Tibial nerve (tissue), 4 donors: Measurements from ENCODE around the gene ARHGEF37. TPM values are rescaled to one million over a fixed set of nuclear protein-coding genes. Genes with fewer than 3 reads are reported as not detected.

ENCODE experiments used
- DNase-seq, 2 donors: peaks; one replicate each; pipeline ENCODE4 v3.0.0-alpha.2; 2019; ENCODE audit warnings: low spot score in 2 of 2
- H3K27ac ChIP-seq, 4 donors: fragments of 200-600 bp; sonication (generic) in 3 of 4; one replicate each; pipeline ENCODE4 v1.5.1; 2017 to 2019; ENCODE audit warnings: mild to moderate bottlenecking in 1 of 4
- H3K27me3 ChIP-seq, 2 donors: fragments of 200-600 bp; sonication (generic) in 1 of 2; one replicate each; pipeline versions ENCODE4 v1.5.1 to v1.6.0; 2017 to 2019
- H3K36me3 ChIP-seq, 3 donors: fragments of 200-600 bp; sonication (generic); one replicate each; pipeline ENCODE4 v1.5.1; 2018 to 2019
- H3K4me1 ChIP-seq, 4 donors: fragments of 200-600 bp; sonication (generic) in 3 of 4; one replicate each; pipeline ENCODE4 v1.5.1; 2017 to 2019
- H3K4me3 ChIP-seq, 4 donors: fragments of 200-600 bp; sonication (generic) in 3 of 4; one replicate each; pipeline ENCODE4 v1.5.1; 2017 to 2019; ENCODE audit warnings: mild to moderate bottlenecking in 1 of 4, moderate library complexity in 1 of 4
- H3K9me3 ChIP-seq, 4 donors: fragments of 200-600 bp; sonication (generic) in 3 of 4; one replicate each; pipeline ENCODE4 v1.5.1; 2017 to 2019
- CTCF ChIP-seq, 5 experiments: fragments of 200-600 bp in 3 of 5; fragments of 450-650 bp in 2 of 5; sonication (generic) in 3 of 5; IDR thresholded peaks; one replicate each; pipeline ENCODE4 v1.5.1; 2016 to 2019; ENCODE audit warnings: antibody characterized with exemption in 5 of 5, mild to moderate bottlenecking in 3 of 5, moderate library complexity in 2 of 5
- EP300 ChIP-seq, 2 donors: sonication (generic); formaldehyde crosslinking; IDR thresholded peaks; one replicate each; pipeline ENCODE4 v1.6.1; 2017; ENCODE audit warnings: antibody characterized with exemption in 2 of 2, mild to moderate bottlenecking in 1 of 2
- POLR2A ChIP-seq, 2 donors: fragments of 450-650 bp; IDR thresholded peaks; one replicate each; pipeline ENCODE4 v1.6.1; 2017; ENCODE audit warnings: antibody characterized with exemption in 2 of 2, mild to moderate bottlenecking in 2 of 2, moderate library complexity in 2 of 2
- WGBS, 2 donors: methylation state at CpG; one replicate each; pipeline ENCODE4 v1.1.5; 2018; 5-methylcytosine and 5-hydroxymethylcytosine counted together
- total RNA-seq, 4 donors: library from RNA; depleted of rRNA; stranded (reverse); fragments of >200 nt; gene quantifications; one replicate each; pipeline ENCODE4 v1.1.0, GENCODE V29; 2016

ARHGEF37 gene
- total RNA-seq, 4 donors from 2014 or later: 28.8 to 73.7 (median 62.7) TPM

- WGBS, 2 donors: 82 to 84% methylated on average over 5 of the region's 5 CpGs
- peak overlapping the region in 2 of 4 donors; percentile 49 to 68 for H3K27ac ChIP-seq
- H3K9me3 ChIP-seq: no peaks in the 10 kb centered on the region
- peaks cover 0 to 88% (median 0%) of the 10 kb centered on the region in 3 donors for H3K36me3 ChIP-seq
- H3K4me1 ChIP-seq: peaks cover 0 to 13% (median 6%) of the 10 kb centered on the region in 4 donors
- H3K27me3 ChIP-seq: no peaks in the 10 kb centered on the region
- H3K4me3 ChIP-seq: no peak overlapping the region
- DNase-seq: no peak
- TF ChIP-seq EP300 (IDR thresholded peaks at IDR 0.05) (no peak), CTCF (IDR thresholded peaks at IDR 0.05) (no peak), POLR2A (IDR thresholded peaks at IDR 0.05) (no peak)
Observed at GRCh38 chr5:149605354-149605997, 24.2 kb downstream of the ARHGEF37 start.

DNA sequence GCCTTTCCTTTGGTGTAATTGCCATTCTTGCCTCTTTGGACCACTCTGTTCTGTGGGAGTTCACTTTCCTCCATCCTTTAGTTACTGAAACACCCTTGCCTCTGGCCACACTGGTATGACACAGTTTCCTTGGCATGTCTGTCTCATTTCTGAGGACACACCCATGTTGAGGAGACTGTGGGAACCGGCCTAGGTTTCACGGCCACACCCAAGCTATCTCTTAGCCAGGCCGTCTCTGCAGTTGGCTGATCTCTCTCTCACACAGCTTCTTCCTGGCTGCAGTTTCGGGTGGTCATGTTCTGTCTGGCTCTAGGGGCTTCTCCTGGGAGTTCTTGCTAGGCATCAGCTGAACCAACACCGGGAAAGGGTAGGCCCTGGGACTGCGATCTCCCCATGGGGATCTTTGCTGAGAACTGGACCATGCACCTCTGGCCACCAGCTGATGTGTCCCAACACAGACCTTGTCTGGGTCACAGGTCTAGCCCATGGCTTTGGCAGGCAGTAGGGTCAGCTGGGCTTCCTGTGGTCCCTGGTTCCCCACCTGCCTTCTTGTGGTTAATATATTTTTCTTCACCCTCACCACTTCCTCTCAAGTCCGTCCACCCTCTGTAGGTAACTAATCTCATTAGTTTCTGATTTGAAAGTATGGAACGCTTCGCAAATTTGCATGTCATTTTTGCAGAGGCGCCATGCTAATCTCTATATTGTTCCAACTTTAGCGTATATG is 24.9 kb downstream of the ARHGEF37 start:
- Histone ChIP-seq H3K27me3 (no peaks in the 10 kb centered on the region), H3K36me3 (peaks cover 0 to 88% (median 0%) of the 10 kb centered on the region in 3 donors), H3K27ac (peak overlapping the region in 2 of 4 donors; percentile 49 to 68), H3K4me3 (no peak overlapping the region), H3K4me1 (peaks cover 0 to 16% (median 8%) of the 10 kb centered on the region in 4 donors), H3K9me3 (no peaks in the 10 kb centered on the region)
- WGBS, 2 donors: 78 to 82% methylated on average over 11 of the region's 11 CpGs
- TF ChIP-seq CTCF (IDR thresholded peaks at IDR 0.05) (no peak), EP300 (IDR thresholded peaks at IDR 0.05) (peak in 1 of 2 donors; percentile 34)
- no peak for DNase-seq

- peaks cover 0 to 82% (median 0%) of the 10 kb centered on the region in 3 donors for H3K36me3 ChIP-seq
- no peak for DNase-seq
- WGBS, 2 donors: 90 to 91% methylated on average over 4 of the region's 4 CpGs
- no peak overlapping the region for H3K4me3 ChIP-seq
- peak overlapping the region in 2 of 4 donors; percentile 41 to 42 for H3K27ac ChIP-seq
- peaks cover 0 to 20% (median 8%) of the 10 kb centered on the region in 4 donors for H3K4me1 ChIP-seq
- H3K27me3 ChIP-seq: no peaks in the 10 kb centered on the region
- TF ChIP-seq EP300 (IDR thresholded peaks at IDR 0.05): no peak
- TF ChIP-seq POLR2A (IDR thresholded peaks at IDR 0.05): no peak
- TF ChIP-seq CTCF (IDR thresholded peaks at IDR 0.05): no peak
- no peaks in the 10 kb centered on the region for H3K9me3 ChIP-seq
Observed at GRCh38 chr5:149608936-149609545, 27.7 kb downstream of the ARHGEF37 start.

DNA sequence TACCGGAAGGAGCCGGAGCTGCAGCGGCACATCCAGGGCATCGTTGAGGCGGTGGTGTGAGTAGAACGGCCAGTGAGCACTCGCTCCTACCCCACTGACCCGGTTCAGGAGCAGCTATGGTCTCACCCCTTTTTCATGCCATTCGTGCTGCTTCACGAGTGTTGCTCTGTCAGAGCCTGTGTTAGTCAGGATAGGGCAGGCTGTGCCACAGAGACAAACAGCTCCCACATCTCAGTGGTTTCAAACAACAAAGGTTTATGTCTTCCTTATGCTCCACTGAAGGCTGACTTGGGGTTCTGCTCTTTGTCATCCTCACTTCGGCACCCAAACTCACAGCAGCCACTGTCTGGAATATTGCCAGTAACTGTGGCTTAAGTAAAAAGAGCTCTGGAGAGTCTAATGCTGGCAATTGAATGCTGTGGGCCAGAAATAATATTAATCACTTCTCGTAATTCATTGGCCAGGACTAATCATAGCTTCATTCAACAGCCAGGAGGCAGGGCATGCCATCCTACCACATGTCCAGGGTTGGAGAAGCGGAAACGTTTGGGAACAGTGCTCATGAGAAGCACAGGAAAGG is 28.4 kb downstream of the ARHGEF37 start:
- Histone ChIP-seq H3K9me3 (no peaks in the 10 kb centered on the region), H3K27ac (peak overlapping the region in 1 of 4 donors; percentile 27), H3K4me3 (no peak overlapping the region), H3K36me3 (peaks cover 0 to 84% (median 0%) of the 10 kb centered on the region in 3 donors), H3K4me1 (peaks cover 0 to 26% (median 8%) of the 10 kb centered on the region in 4 donors), H3K27me3 (no peaks in the 10 kb centered on the region)
- DNase-seq: no peak
- TF ChIP-seq CTCF (IDR thresholded peaks at IDR 0.05): no peak
- TF ChIP-seq POLR2A (IDR thresholded peaks at IDR 0.05): no peak
- TF ChIP-seq EP300 (IDR thresholded peaks at IDR 0.05): no peak
- WGBS, 2 donors: 89 to 92% methylated on average over 12 to 14 of the region's 14 CpGs
